Posterior vena cava (tissue), 2 donors: Measurements from ENCODE around the gene HOXB13. TPM values are rescaled to one million over a fixed set of nuclear protein-coding genes. Genes with fewer than 3 reads are reported as not detected.

ENCODE experiments used
- DNase-seq: peaks from one replicate; pipeline ENCODE4 v3.0.0-alpha.2; 2020; ENCODE audit warnings: low spot score
- intact Hi-C, 2 donors: fragments of 100-400 bp; cut with DNase I; formaldehyde crosslinking; loops; one replicate each; pipeline versions ENCODE4 v1.14.1 to v1.14.2; 2022 to 2023
- long read RNA-seq, 2 donors: library from polyadenylated mRNA; unstranded; transcript quantifications; one replicate each; pipeline ENCODE4 v2.0.0, GENCODE V29; 2020 to 2021
- total RNA-seq, 2 donors: library from RNA; stranded (reverse); fragmentation: NEBNext Ultra II Directional; extraction: Animal tissue kit (Norgen Biotek cat#: 25700); gene quantifications; one replicate each; pipeline ENCODE4 v1.2.1, GENCODE V29; 2021
- donor health status: DM: yes; HTN: yes; CAD: no.
- donor health status: DM: yes; HTN: yes; CAD: no.

HOXB13 gene
- total RNA-seq = not detected
- long read RNA-seq, donor 1 = 0 reads
- long read RNA-seq, donor 2 = 0 reads

- intact Hi-C loops = loop anchor here in 1 of 2 donors (10.0 kb wide), 1 partner anchor 146 kb away; no protein-coding TSS in a partner anchor
- DNase-seq = no peak
Measured at GRCh38 chr17:48728232-48729231, at the start of gene HOXB13. TSS of gene HOXB13 (minus strand) at chr17:48728750. CDS start at chr17:48728593, 157 bp downstream.

DNA sequence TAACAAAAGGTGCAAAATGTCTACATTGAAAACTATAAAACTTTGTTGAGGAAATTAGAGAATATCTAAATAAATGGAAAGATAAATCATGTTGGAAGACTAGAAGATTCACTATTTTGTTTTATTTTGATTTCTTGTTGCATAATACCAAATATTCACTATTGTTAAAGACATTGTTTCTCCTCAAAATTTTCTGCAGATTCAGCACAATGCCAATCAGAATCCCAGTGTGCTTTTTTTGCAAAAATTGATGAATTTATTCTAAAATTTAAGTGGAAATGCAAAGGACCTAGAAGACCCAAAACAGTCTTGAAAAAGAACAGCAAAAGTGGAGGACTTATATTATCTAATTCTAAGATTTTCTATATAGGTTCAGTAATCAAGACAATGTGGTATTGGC, 48.1 kb upstream of the HOXB13 start:
- DNase-seq = no peak
- intact Hi-C loops = no loop called here

DNA sequence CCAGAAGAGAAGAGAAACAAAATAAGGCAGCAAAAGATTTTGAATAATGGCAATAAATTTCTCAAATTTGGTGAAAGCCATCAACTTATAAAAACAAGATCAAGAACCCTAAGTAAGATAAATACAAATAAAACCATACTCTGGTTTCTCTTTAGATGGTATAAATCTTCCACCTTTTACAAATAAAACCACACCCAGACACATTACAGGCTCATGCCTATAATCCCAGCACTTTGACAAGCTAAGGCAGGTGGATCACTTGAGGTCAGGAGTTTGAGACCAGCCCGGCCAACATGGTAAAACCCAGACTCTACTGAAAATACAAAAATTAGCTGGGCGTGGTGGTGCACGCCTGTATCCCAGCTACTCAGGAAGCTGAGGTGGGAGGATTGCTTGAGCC, 44.7 kb upstream of the HOXB13 start:
- intact Hi-C loops = no loop called here
- DNase-seq = no peak

DNA sequence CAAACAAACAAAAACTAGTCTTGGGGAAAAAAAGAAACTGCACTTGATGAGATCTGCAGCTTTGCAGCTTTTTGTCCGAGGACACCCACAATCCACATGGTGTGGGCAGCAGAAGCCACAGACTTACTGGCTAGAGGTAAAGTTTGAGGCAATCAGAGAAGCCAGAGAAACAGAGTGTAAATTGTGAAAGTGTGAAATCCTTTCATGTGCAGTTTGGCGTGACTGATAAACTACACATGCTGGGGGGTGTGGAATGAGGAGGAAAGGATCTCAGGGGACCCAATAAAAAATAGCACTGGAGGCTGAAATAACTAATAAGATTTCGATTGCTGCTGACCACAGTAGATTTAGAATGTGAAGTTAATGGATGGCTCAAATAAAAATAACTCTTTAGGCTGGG, 42.4 kb upstream of the HOXB13 start:
- intact Hi-C loops = no loop called here
- DNase-seq = no peak

- intact Hi-C loops = no loop called here
- no peak for DNase-seq
Measured at GRCh38 chr17:48769009-48769675, 40.6 kb upstream of the HOXB13 start.

GRCh38 chr17:48767263-48767774, 38.8 kb upstream of the HOXB13 start:
- no peak for DNase-seq
- intact Hi-C loops = no loop called here

DNA sequence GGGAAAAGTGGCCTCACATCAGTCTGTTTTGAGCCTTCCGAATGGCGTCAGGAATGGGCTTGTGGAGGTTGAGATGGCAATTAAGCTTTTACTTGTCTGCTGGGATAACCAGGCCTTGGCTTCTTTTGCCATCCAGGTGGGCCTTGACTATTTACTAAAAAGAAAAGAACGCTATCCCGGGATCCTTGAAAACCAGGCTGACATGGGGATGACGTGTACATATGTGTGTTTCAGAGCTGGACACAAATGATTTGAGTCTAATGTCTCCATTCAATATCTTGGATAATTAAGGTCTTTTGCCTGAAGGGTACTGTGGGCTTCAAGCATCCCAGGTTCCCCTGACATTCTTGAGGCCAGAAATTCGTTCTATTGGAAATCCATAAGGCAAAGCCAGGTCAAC, 32.6 kb upstream of the HOXB13 start:
- DNase-seq = no peak
- intact Hi-C loops = no loop called here

GRCh38 chr17:48760411-48760810, 31.9 kb upstream of the HOXB13 start:
- intact Hi-C loops = no loop called here
- no peak for DNase-seq

GRCh38 chr17:48759288-48759687, 30.7 kb upstream of the HOXB13 start:
- no peak for DNase-seq
- intact Hi-C loops = no loop called here

GRCh38 chr17:48757524-48757961, 29.0 kb upstream of the HOXB13 start:
- intact Hi-C loops = no loop called here
- no peak for DNase-seq

GRCh38 chr17:48756830-48757251, 28.3 kb upstream of the HOXB13 start:
- intact Hi-C loops = no loop called here
- DNase-seq = no peak

- DNase-seq = no peak
- intact Hi-C loops = no loop called here
Measured at GRCh38 chr17:48755356-48755755, 26.8 kb upstream of the HOXB13 start.

GRCh38 chr17:48754500-48755261, 26.1 kb upstream of the HOXB13 start:
- DNase-seq = no peak
- intact Hi-C loops = no loop called here

DNA sequence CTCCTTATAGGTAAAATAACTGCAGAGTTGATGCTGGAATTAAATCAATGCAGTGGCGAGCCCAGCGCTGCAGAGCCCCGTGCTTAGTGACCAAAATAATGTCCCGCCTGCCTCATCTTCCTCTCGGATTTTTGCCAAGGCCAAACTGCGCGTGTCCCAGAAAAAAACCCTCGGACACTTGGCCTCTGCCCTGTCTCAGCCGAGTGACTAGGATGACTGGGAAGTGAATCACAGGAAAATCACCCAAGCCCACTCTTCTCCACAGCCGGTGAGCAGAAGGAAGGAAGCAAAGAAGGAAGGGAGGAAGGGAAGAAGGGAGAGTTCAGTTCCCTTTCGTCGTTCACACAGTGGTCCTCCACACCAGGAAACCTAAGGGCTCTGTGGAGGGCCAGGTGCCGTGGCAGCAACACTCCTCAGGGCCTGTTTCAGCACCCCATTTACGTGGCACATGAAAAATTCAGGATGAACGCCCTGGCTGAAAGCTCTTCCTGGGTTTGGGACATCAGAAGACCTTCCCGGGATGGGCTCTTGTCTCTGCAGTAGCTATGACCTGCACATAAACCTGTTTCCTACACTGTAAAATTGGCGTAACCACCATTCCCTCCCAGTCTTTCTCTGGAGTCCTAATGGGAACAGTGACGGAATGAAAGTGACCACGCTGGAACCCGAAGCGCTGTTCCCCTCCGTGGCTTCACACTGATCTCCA, 25.4 kb upstream of the HOXB13 start:
- intact Hi-C loops = no loop called here
- no peak for DNase-seq

- no peak for DNase-seq
- intact Hi-C loops = no loop called here
Measured at GRCh38 chr17:48752399-48753288, 24.1 kb upstream of the HOXB13 start.

DNA sequence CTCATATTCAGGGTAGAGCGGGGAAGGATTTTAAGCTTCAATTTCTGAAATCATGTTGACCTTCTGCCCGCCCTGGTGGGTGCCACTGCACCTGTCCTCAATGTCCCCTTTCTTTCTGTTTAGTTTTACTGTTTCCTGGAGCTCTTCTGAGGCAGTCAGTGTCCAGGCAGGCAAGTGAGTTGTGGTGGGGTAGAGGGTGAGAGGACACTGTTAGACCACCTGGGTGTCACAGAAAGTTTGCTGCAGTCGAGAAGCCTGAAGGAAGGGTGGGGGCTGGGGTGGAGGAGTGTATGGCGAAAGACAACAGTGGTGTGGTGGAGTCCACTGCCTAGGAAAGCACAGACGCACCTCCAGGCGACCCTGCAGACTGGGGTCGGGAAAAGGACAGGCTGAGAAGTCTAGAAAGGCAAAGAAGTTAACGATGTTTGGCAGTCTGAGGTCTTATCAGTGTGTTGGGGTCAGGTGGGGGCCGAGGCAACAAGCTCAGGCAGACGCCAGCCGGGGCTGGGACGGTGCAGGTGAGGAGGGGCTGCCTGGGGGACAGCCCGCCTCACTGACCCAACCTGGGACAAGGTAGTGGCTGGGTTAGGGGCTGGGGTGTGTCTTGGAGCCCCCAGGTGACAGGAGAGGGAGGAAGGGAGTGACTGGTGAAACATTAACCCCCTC, 23.3 kb upstream of the HOXB13 start:
- intact Hi-C loops = no loop called here

GRCh38 chr17:48751172-48751571, 22.6 kb upstream of the HOXB13 start:
- DNase-seq = no peak
- intact Hi-C loops = no loop called here

More for the DNA sequence above, 23.3 kb upstream of the HOXB13 start:
- no peak for DNase-seq
